ENCODE measurements around the gene MTMR2.
A peak's percentile ranks its signal among the peaks of the same experiment; 100 is the strongest.
"Not testable (repeated sequence)": the region's sequence is repeated elsewhere in the genome, so short reads cannot be mapped to it uniquely, and the experiment has no call there.

MTMR2 gene

GRCh38 chr11:95883381-95883780 lies 40.5 kb downstream of the MTMR2 start:
- no peak for DNase-seq

- peak; percentile 99 for DNase-seq
These were observed 46.6 kb downstream of the MTMR2 start for GRCh38 chr11:95877291-95877690.

- DNase-seq: not testable (repeated sequence)
These were observed 53.0 kb downstream of the MTMR2 start for GRCh38 chr11:95870877-95871276.

- no peak for DNase-seq
These were observed 56.8 kb downstream of the MTMR2 start for GRCh38 chr11:95867105-95867504.

- peak; percentile 86 for DNase-seq
These were observed 60.3 kb downstream of the MTMR2 start for GRCh38 chr11:95863486-95864140.

- not testable (repeated sequence) for DNase-seq
These were observed 63.9 kb downstream of the MTMR2 start for GRCh38 chr11:95860024-95860423.

GRCh38 chr11:95854362-95854761 lies 69.5 kb downstream of the MTMR2 start:
- not testable (repeated sequence) for DNase-seq

GRCh38 chr11:95853862-95854261 lies 70.0 kb downstream of the MTMR2 start:
- DNase-seq: no peak

GRCh38 chr11:95853138-95853537 lies 70.8 kb downstream of the MTMR2 start:
- DNase-seq: no peak

- DNase-seq: no peak
These were observed 73.8 kb downstream of the MTMR2 start for GRCh38 chr11:95850137-95850536.

GRCh38 chr11:95849087-95849825 lies 74.7 kb downstream of the MTMR2 start:
- peak; percentile 74 for DNase-seq

- no peak for DNase-seq
These were observed 78.7 kb downstream of the MTMR2 start for GRCh38 chr11:95845167-95845566.

GRCh38 chr11:95835768-95836488 lies 88.0 kb downstream of the MTMR2 start:
- peak; percentile 92 for DNase-seq

- DNase-seq: no peak
These were observed 88.6 kb downstream of the MTMR2 start for GRCh38 chr11:95835351-95835750.

- DNase-seq: no peak
These were observed 90.5 kb downstream of the MTMR2 start for GRCh38 chr11:95833378-95833777.

GRCh38 chr11:95832763-95833162 lies 91.1 kb downstream of the MTMR2 start:
- peak; percentile 58 for DNase-seq

GRCh38 chr11:95831198-95831883 lies 92.6 kb downstream of the MTMR2 start:
- peak; percentile 98 for DNase-seq

- peak; percentile 63 for DNase-seq
These were observed 94.2 kb downstream of the MTMR2 start for GRCh38 chr11:95829580-95830259.

GRCh38 chr11:95827696-95828095 lies 96.2 kb downstream of the MTMR2 start:
- DNase-seq: peak; percentile 23

GRCh38 chr11:95821640-95822039 lies 102.3 kb downstream of the MTMR2 start:
- peak; percentile 37 for DNase-seq

GRCh38 chr11:95816037-95816436 lies 107.9 kb downstream of the MTMR2 start:
- DNase-seq: no peak

GRCh38 chr11:95811052-95811451 lies 112.9 kb downstream of the MTMR2 start:
- not testable (repeated sequence) for DNase-seq
